HL-60 (cell line): ENCODE data around the gene IFI27L1.

Experiments used
- DNase-seq, 2 experiments: peaks; one replicate each; pipeline ENCODE4 v3.0.0-alpha.2; 2010 to 2020; ENCODE audit warnings: low read depth in 1 of 2, low spot score in 1 of 2
- H3K27ac ChIP-seq: fragments of 250-450 bp; sonication (Bioruptor Pico); replicated peaks from 2 replicates; pipeline ENCODE4 v1.5.1; 2020; ENCODE audit warnings: mild to moderate bottlenecking, moderate library complexity
- H3K27me3 ChIP-seq: fragments of 250-450 bp; sonication (Bioruptor Pico); 2 replicates; pipeline ENCODE4 v1.5.1; 2021; ENCODE audit warnings: mild to moderate bottlenecking, moderate library complexity; ENCODE audit not compliant: insufficient read depth, poor library complexity, severe bottlenecking
- H3K4me3 ChIP-seq: replicated peaks from 2 replicates; pipeline ENCODE4 v1.5.1; 2011; ENCODE audit warnings: mild to moderate bottlenecking, control low read depth, low read length; ENCODE audit not compliant: insufficient read depth
- CTCF ChIP-seq: IDR thresholded peaks from one replicate; pipeline ENCODE4 v1.5.1; 2011; ENCODE audit warnings: low read length, control low read depth, inconsistent platforms; ENCODE audit not compliant: insufficient read depth
- GABPA ChIP-seq: IDR thresholded peaks from 2 replicates; pipeline ENCODE4 v1.6.1; 2012; ENCODE audit warnings: low read depth
- POLR2AphosphoS5 ChIP-seq: IDR thresholded peaks from 2 replicates; pipeline ENCODE4 v1.6.1; 2012; ENCODE audit warnings: low read depth
- REST ChIP-seq: IDR thresholded peaks from 2 replicates; pipeline ENCODE4 v1.6.1; 2012; ENCODE audit warnings: low read depth; ENCODE audit not compliant: insufficient replicate concordance
- SPI1 ChIP-seq: IDR thresholded peaks from 2 replicates; pipeline ENCODE4 v1.6.1; 2012; ENCODE audit warnings: low read depth, mild to moderate bottlenecking, borderline replicate concordance

IFI27L1 gene

GRCh38 chr14:94081386-94081820 lies 293 bp downstream of the IFI27L1 start:
- Histone ChIP-seq H3K4me3 (peak overlapping the region; percentile 94), H3K27ac (peak overlapping the region; percentile 95), H3K27me3 (no peaks in the 10 kb centered on the region)
- TF ChIP-seq CTCF (no peak), GABPA (no peak), POLR2AphosphoS5 (no peak), REST (no peak), SPI1 (no peak)
- no peak for DNase-seq

- no peak for DNase-seq
- Histone ChIP-seq H3K4me3 (no peak overlapping the region), H3K27ac (no peak overlapping the region), H3K27me3 (no peaks in the 10 kb centered on the region)
- TF ChIP-seq REST (no peak), POLR2AphosphoS5 (no peak), GABPA (no peak), SPI1 (no peak), CTCF (no peak)
These were observed 6.8 kb downstream of the IFI27L1 start for GRCh38 chr14:94087891-94088290.

- no peak overlapping the region for H3K27ac ChIP-seq
- no peak overlapping the region for H3K4me3 ChIP-seq
These were observed 7.4 kb downstream of the IFI27L1 start for GRCh38 chr14:94088516-94088915.

More at GRCh38 chr14:94088516-94088915, 7.4 kb downstream of the IFI27L1 start:
- no peak for DNase-seq
- TF ChIP-seq REST (no peak), POLR2AphosphoS5 (no peak), GABPA (no peak), SPI1 (no peak), CTCF (no peak)
- no peaks in the 10 kb centered on the region for H3K27me3 ChIP-seq
